Measurements from ENCODE around the gene KCNRG. TPM values are rescaled to one million over a fixed set of nuclear protein-coding genes. Genes with fewer than 3 reads are reported as not detected.

The KCNRG gene
- total RNA-seq, 1 donor from 2014 or later = 0.69 TPM

DNA sequence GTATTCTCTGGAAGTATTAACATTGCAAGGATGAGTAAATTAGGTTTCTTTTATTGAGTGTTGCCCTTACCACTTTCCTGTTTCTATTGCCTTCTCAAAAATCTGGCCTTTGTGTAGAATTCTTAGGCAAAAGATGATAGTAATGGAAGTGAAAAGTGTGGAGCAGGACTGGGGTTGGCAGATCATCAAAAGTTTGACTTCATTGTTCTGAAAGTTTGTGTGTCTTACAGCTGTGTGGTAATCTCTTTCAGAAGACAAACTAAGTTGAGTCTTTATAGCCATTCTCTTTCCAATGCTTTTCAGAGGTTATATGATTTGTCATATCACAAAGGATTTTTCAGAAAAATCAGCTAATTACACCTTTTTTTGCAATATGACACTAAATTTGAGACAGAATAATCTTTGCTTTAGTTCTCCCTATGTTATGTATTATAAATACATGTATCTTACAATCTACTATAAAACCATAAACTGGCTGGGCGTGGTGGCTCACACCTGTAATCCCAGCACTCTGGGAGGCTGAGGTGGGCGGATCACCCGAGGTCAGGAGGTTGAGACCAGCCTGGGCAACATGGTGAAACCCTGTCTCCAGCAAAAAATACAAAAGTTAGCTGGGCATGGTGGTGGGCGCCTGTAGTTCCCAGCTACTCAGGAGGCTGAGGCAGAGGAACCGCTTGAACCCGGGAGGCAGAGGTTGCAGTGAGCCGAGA is 8.7 kb upstream of the KCNRG start:
- DNase-seq (ENCODE audit: low spot score) = no peak
- no peaks in the 10 kb centered on the region for H3K27me3 Mint-ChIP-seq (ENCODE audit: unreplicated experiment)
- H3K27ac Mint-ChIP-seq (ENCODE audit: unreplicated experiment) = no peak overlapping the region
- peaks cover 11% of the 10 kb centered on the region for H3K36me3 Mint-ChIP-seq (ENCODE audit: low read depth, unreplicated experiment)
- H3K4me1 Mint-ChIP-seq (ENCODE audit: unreplicated experiment) = no peaks in the 10 kb centered on the region
- no peaks in the 10 kb centered on the region for H3K9me3 Mint-ChIP-seq (ENCODE audit: unreplicated experiment)
- TF ChIP-seq, protein P1, sequence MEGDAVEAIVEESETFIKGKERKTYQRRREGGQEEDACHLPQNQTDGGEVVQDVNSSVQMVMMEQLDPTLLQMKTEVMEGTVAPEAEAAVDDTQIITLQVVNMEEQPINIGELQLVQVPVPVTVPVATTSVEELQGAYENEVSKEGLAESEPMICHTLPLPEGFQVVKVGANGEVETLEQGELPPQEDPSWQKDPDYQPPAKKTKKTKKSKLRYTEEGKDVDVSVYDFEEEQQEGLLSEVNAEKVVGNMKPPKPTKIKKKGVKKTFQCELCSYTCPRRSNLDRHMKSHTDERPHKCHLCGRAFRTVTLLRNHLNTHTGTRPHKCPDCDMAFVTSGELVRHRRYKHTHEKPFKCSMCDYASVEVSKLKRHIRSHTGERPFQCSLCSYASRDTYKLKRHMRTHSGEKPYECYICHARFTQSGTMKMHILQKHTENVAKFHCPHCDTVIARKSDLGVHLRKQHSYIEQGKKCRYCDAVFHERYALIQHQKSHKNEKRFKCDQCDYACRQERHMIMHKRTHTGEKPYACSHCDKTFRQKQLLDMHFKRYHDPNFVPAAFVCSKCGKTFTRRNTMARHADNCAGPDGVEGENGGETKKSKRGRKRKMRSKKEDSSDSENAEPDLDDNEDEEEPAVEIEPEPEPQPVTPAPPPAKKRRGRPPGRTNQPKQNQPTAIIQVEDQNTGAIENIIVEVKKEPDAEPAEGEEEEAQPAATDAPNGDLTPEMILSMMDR (IDR thresholded peaks at IDR 0.05; ENCODE audit: unreplicated experiment) = no peak
- H3K4me3 Mint-ChIP-seq (ENCODE audit: unreplicated experiment) = no peak overlapping the region

GRCh38 chr13:50011461-50011860 is 3.8 kb upstream of the KCNRG start:
- H3K36me3 Mint-ChIP-seq (ENCODE audit: low read depth, unreplicated experiment) = peaks cover 18% of the 10 kb centered on the region
- DNase-seq (ENCODE audit: low spot score) = no peak

DNA sequence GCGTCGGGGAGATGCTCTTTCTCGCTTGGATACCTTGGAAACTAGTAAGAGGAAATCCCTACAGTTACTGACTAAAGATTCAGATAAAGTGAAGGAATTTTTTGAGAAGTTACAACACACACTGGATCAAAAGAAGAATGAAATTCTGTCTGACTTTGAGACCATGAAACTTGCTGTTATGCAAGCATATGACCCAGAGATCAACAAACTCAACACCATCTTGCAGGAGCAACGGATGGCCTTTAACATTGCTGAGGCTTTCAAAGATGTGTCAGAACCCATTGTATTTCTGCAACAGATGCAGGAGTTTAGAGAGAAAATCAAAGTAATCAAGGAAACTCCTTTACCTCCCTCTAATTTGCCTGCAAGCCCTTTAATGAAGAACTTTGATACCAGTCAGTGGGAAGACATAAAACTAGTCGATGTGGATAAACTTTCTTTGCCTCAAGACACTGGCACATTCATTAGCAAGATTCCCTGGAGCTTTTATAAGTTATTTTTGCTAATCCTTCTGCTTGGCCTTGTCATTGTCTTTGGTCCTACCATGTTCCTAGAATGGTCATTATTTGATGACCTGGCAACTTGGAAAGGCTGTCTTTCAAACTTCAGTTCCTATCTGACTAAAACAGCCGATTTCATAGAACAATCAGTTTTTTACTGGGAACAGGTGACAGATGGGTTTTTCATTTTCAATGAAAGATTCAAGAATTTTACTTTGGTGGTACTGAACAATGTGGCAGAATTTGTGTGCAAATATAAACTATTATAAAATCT is 2.7 kb upstream of the KCNRG start:
- TF ChIP-seq, protein P1 (IDR thresholded peaks at IDR 0.05; ENCODE audit: unreplicated experiment) = no peak
- no peak for DNase-seq (ENCODE audit: low spot score)
- Mint-ChIP-seq H3K9me3 (ENCODE audit: unreplicated experiment) (no peaks in the 10 kb centered on the region), H3K4me3 (ENCODE audit: unreplicated experiment) (peak overlapping the region; percentile 49), H3K4me1 (ENCODE audit: unreplicated experiment) (peaks cover 8% of the 10 kb centered on the region), H3K27me3 (ENCODE audit: unreplicated experiment) (no peaks in the 10 kb centered on the region), H3K36me3 (ENCODE audit: low read depth, unreplicated experiment) (peaks cover 17% of the 10 kb centered on the region), H3K27ac (ENCODE audit: unreplicated experiment) (no peak overlapping the region)

More at GRCh38 chr13:50011461-50011860, 3.8 kb upstream of the KCNRG start:
- Mint-ChIP-seq H3K9me3 (ENCODE audit: unreplicated experiment) (no peaks in the 10 kb centered on the region), H3K27me3 (ENCODE audit: unreplicated experiment) (no peaks in the 10 kb centered on the region), H3K4me1 (ENCODE audit: unreplicated experiment) (peaks cover 8% of the 10 kb centered on the region), H3K27ac (ENCODE audit: unreplicated experiment) (no peak overlapping the region), H3K4me3 (ENCODE audit: unreplicated experiment) (no peak overlapping the region)
- TF ChIP-seq, protein P1 (IDR thresholded peaks at IDR 0.05; ENCODE audit: unreplicated experiment) = no peak

DNA sequence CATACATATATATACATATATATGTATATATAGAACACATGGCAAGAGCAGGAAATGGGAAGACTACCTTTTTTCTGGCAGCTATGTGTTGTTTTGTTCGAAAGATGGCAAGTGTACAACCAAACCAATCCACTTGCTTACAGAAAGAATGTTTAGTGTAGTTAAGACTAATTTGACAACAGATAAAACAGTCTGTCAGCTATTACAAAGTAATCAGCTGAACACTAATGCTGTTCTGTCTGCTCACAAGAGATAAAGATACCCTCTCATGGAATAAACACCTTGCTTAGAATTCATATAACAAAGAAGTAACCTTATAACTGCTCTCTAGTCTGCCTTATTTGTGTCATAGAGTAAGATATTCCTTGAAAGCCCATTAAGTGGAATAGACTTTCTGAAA is 858 bp upstream of the KCNRG start:
- Mint-ChIP-seq H3K27me3 (ENCODE audit: unreplicated experiment) (no peaks in the 10 kb centered on the region), H3K9me3 (ENCODE audit: unreplicated experiment) (no peaks in the 10 kb centered on the region), H3K36me3 (ENCODE audit: low read depth, unreplicated experiment) (peaks cover 22% of the 10 kb centered on the region), H3K4me3 (ENCODE audit: unreplicated experiment) (no peak overlapping the region), H3K27ac (ENCODE audit: unreplicated experiment) (peak overlapping the region; percentile 52), H3K4me1 (ENCODE audit: unreplicated experiment) (peaks cover 8% of the 10 kb centered on the region)
- TF ChIP-seq, protein P1 (IDR thresholded peaks at IDR 0.05; ENCODE audit: unreplicated experiment) = no peak
- DNase-seq (ENCODE audit: low spot score) = no peak

DNA sequence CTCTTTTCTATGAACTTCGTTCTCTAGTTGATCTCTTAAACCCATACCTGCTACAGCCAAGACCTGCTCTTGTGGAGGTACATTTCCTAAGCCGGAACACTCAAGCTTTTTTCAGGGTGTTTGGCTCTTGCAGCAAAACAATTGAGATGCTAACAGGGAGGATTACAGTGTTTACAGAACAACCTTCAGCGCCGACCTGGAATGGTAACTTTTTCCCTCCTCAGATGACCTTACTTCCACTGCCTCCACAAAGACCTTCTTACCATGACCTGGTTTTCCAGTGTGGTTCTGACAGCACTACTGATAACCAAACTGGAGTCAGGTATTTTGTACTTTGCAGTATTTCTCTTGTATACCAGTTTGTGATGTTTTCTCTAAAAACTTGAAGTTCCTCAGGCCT is 506 bp downstream of the KCNRG start:
- TF ChIP-seq, protein P1 (IDR thresholded peaks at IDR 0.05; ENCODE audit: unreplicated experiment) = no peak
- DNase-seq (ENCODE audit: low spot score) = no peak
- no peaks in the 10 kb centered on the region for H3K27me3 Mint-ChIP-seq (ENCODE audit: unreplicated experiment)
- H3K4me3 Mint-ChIP-seq (ENCODE audit: unreplicated experiment) = no peak overlapping the region
- H3K36me3 Mint-ChIP-seq (ENCODE audit: low read depth, unreplicated experiment) = peaks cover 17% of the 10 kb centered on the region
- H3K4me1 Mint-ChIP-seq (ENCODE audit: unreplicated experiment) = peaks cover 8% of the 10 kb centered on the region
- no peaks in the 10 kb centered on the region for H3K9me3 Mint-ChIP-seq (ENCODE audit: unreplicated experiment)
- peak overlapping the region; percentile 82 for H3K27ac Mint-ChIP-seq (ENCODE audit: unreplicated experiment)
